Activated CD8-positive, alpha-beta memory T cell treated with anti-CD3 and anti-CD28 coated beads for 36 hours (primary cell): ENCODE data around the gene LDHB. TPM values are rescaled to one million over a fixed set of nuclear protein-coding genes. Genes with fewer than 3 reads are reported as not detected.
"Not testable (repeated sequence)": the region's sequence is repeated elsewhere in the genome, so short reads cannot be mapped to it uniquely, and the experiment has no call there.

Experiments used
- CTCF ChIA-PET: fragments of 350-600 bp; sonication (Branson Sonifier 250); formaldehyde crosslinking; loops from one replicate; lab custom pipeline; 2021; ENCODE audit warnings: antibody characterized with exemption; lab: Charles Lee
- POLR2A ChIA-PET: fragments of 350-600 bp; sonication (Branson Sonifier 250); formaldehyde crosslinking; loops from one replicate; lab custom pipeline; 2021; ENCODE audit warnings: antibody characterized with exemption; lab: Charles Lee
- total RNA-seq, 2 experiments: library from RNA; stranded (reverse); gene quantifications; one replicate each; pipeline ENCODE4 v1.2.3, GENCODE V29; 2021

The LDHB gene
- total RNA-seq, 2 experiments from 2014 or later, result 1,753 to 1,754 TPM

DNA sequence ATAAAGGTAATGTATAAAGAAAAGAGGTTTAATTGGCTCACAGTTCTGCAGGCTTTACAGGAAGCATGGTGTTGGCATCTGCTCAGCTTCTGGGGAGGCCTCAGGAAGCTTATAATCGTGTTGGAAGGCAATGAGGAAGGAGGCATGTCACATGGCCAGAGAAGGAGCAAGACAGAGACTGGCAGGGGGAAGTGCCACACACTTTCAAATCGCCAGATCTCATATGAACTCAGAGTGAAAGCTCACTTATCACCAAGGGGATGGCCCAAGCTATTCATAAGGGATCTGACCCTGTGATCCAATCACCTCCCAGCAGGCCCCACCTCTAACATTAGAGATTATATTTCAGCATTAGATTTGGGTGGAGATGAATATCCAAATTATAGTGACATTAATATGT, 26.3 kb downstream of the LDHB start:
- POLR2A ChIA-PET, result interaction anchor here (1.0 kb wide), 1 partner anchor 16 kb away, joined by 3 read pairs; no protein-coding TSS in a partner anchor
- CTCF ChIA-PET, result no interaction called here

DNA sequence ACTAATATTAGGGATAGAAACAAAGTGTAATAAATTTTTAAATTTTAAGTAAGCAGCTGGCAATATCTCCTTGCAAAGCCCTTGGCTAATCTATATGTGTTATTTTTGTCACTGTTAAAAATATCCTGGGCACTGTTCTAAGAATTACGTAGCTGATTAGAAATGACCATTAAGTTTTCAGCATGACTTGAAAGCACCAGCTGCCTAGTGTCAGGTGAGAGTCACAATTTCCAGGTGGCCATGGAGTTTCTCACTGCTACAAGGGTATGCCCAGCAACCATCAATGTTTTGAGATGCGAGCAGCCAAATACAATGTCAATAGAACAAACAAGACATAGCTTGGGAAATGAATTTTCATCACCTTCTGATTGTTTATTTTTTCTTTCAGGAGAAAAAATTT, 29.7 kb downstream of the LDHB start:
- POLR2A ChIA-PET, result no interaction called here
- CTCF ChIA-PET, result no interaction called here

DNA sequence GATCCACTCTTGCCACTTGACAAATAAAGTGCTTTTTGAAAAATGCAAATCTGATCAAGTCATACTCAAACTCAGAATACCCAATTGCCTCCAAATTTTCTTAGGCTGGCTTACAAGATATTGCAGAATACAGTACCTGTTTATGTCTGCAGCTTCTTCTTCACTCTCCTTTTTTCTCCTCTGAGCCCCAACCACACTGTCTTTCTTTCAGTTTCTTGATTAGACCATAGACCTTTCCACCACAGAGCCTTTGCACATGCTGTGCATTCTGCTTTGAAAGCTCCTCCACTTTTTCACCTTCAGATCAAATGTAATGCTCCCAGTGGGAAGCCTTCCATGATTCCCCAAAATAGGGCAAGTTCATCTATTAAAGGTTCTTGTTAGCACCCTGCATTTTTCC, 39.1 kb downstream of the LDHB start:
- CTCF ChIA-PET, result no interaction called here
- POLR2A ChIA-PET, result interaction anchor here (1.1 kb wide), 1 partner anchor 39 kb away, joined by 3 read pairs; the partner anchor contains the start of gene LDHB

DNA sequence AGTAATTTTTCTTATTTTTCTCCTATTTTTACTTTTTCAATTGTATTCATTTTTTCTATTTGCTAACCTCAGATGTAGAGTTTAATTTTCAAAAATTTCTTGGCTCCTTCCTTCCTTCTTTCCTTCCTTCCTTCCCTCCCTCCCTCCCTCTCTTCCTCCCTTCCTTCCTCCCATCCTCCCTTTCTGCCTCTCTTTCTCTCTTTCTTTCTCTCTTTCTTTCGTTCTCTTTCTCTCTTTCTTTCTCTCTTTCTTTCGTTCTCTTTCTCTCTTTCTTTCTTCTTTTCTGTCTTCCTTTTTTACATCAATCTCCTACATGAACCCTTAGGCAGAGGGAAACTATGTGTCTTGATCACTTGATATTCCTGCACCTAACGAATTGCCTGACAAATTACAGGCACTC, 40.6 kb downstream of the LDHB start:
- POLR2A ChIA-PET, result no interaction called here
- CTCF ChIA-PET, result no interaction called here

DNA sequence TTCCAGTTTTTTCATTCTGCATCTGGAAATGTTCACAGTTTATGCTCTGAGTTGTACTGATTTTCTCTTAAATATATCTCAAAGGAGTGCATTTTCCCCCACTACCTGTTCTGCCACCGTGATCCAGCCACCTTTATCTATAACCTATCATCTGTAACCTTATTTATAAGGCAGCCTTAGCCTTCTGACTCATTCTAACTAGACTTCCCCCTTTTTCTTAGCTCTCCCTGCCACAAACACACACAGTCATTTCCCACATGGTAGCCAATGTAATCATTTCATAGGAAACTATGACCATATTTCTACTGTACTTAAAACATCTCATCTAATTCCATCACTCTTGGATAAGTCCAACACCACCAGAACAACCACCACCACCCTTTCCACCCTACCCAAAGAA, 42.2 kb downstream of the LDHB start:
- POLR2A ChIA-PET, result interaction anchor here (0.6 to 1.1 kb wide), 2 partner anchors 42 to 53 kb away, joined by 3 to 4 read pairs; partner anchors contain the start of gene LDHB
- CTCF ChIA-PET, result interaction anchor here (0.7 kb wide), 1 partner anchor 56 kb away, joined by 3 read pairs; no protein-coding TSS in a partner anchor

DNA sequence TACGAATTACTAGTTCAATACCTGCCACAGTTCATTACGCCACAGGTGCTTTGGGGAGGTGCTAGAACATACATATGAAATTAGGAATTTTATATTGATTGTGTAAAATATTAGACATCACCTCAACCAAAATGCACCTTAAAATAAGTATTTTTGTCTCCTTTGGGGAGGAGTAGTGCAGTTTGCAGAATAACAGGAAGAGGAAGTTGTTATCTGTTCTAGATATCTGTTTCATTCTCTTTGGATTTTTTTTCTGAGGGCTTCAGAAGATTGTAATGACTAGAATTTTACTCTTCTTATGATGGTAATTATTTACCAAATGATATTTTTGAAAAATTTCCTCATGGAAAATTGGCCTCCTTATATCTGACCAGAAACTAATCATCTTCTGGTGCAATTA, 43.1 kb downstream of the LDHB start:
- CTCF ChIA-PET, result no interaction called here
- POLR2A ChIA-PET, result no interaction called here

DNA sequence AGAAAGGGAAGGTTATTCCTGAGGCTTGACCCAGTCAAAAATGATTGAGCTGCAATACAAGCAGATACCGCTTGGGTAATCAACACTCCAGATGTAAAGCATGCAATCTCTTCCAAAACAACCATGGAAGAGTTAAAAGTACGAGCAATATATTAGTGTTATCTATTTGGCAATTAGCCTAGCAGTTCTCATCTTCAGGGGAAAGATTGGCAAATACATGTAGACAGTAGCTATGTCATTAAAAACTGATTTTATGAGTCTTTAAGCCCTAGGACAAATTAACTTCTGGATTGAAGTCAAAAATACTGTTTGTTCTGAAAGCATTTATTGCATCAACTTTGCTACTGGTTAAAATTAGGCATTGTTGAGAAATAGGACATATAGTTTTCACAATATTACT, 43.7 kb downstream of the LDHB start:
- ChIA-PET POLR2A (no interaction called here), CTCF (interaction anchor here (1.0 kb wide), 1 partner anchor 43 kb away, joined by 4 read pairs; the partner anchor contains the start of gene LDHB)

DNA sequence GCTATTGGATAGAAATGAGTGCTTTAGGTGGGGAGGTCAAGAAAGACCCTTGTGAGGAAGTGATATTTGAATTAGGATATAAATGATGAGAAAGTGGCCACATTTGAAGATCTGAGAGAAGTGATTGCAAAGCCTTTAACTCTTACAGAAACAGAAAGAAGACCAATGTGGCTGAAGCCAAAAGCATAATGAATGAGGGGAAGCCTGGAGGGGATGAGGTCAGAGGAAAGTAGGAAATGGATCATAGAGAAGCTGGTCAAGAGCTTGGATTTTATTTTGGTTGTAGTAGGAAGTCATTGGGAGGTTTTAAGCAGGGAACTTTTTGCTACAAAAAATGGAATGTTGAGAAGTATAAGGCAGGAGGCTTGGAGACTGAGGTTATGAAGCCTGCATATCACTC, 49.4 kb downstream of the LDHB start:
- ChIA-PET POLR2A (no interaction called here), CTCF (no interaction called here)

DNA sequence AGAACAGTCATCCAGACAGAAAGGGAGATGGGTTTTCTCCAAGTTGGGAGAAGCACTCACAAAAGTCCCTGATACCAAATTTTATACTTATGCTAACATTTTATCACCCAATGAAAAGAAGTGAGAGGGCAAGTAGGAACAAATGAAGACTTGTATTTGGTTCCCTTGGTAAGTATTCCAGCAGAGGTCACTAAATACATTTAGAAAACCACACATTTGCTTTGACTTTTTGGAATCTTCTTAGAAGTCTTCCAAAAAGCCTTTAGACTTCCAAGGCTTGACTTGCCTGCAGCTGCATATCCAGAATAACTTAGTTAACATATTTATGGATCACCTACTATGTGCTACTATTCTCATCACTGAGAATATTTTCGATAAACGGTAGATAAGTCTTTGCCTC, 49.9 kb downstream of the LDHB start:
- CTCF ChIA-PET, result no interaction called here
- POLR2A ChIA-PET, result no interaction called here

DNA sequence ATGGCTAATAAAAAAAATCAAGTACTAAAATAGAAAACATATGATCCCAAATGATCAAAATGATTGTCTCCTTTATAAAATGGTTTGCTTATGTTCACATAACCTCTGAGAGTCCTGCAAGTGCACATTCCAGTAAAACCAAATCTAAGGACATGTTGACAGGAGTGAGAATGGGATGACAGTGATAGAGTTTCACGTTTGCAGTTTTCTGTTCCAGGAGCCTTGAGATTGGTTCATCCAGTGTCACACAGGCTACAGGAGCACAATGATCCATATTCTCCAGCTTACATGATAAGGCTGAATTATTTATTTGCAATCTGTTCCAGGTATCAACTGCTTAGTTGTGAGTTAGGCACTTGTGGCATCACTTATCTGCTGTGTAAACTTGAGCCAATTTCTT, 51.5 kb downstream of the LDHB start:
- POLR2A ChIA-PET, result no interaction called here
- CTCF ChIA-PET, result no interaction called here

DNA sequence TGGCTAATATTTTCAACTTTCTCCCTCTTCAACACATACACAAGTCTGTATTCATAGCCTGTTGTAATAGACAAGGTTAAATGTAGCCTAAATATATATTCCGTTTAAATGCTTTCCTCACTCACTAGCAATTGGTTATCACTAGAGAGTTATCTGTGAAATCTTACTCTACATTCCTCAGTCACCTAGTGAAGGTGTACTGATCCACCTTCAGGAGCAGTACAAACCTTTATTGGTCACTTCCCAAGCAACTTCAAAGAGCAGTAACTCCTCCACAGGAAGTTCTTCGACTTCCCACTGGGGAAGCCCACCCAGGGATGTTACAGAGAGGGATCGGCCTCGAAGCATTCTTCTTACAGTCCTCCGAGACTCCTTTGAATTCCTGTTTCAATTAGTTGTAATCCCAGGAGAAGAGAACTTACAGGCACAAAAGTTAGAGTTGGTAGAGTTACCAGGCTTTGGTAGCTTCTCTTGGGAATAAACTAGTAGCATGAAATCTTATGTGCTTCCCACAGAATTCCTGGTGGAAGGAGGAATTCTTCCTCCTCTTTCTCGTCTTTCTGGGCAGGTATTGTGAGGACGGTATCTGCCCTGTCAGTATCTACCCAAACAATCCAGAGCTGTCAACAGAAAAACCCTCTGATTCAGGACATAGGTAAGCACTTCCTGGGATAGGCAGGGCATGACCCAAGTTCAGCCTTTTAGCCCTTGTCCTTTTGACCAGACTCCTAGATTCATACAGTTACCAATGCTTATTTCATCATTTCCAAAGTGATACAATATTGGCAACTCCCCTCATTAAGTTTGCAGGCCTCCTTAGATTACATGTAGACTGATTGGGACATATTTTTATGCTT, 53.2 kb downstream of the LDHB start, which contains the start of gene GYS2:
Gene GYS2 (minus strand): TSS at position 603 of the 857 bp plus-strand sequence. CDS start 255 bp downstream, at position 348.
- POLR2A ChIA-PET, result no interaction called here
- CTCF ChIA-PET, result interaction anchor here (1.1 kb wide), 1 partner anchor 76 kb away, joined by 5 read pairs; no protein-coding TSS in a partner anchor

DNA sequence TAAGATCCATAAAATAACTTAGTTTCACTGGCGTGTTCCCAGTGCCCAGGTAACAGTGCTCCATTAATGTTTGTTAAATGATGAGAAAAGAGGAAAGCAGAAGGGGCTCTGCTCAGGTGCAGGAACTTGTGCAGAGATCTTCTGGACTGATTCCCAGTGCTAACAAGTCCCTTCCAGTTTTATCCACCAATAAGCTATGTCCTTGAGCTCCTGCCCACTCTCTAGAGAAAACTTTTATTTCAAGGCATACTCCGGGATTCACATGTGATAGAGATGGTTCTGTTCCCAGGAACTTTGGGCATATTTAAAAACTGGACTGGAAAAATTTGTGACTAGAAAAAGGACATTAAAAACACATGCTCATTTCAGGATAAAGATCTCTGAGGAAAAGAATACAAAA, 54.9 kb downstream of the LDHB start:
- ChIA-PET POLR2A (no interaction called here), CTCF (no interaction called here)

DNA sequence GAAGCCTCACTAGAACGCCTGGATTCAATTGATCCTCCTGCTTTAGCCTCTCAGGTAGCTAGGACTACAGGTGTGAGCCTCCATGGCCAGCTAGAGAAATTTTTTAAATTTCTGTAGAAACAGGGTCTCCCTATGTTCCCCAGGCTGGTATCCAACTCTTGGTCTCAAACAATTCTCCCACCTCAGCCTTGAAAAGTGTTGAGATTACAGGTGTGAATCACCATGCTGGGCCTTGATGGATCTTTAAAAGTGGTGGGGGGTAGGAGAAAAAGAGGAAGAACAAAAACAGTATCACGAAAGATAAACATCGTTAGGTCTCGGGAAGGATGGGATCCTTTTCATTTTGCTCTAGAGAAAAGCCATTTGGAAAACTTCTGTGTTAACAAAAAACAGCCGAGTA, 57.4 kb downstream of the LDHB start:
- POLR2A ChIA-PET, result no interaction called here
- CTCF ChIA-PET, result no interaction called here

DNA sequence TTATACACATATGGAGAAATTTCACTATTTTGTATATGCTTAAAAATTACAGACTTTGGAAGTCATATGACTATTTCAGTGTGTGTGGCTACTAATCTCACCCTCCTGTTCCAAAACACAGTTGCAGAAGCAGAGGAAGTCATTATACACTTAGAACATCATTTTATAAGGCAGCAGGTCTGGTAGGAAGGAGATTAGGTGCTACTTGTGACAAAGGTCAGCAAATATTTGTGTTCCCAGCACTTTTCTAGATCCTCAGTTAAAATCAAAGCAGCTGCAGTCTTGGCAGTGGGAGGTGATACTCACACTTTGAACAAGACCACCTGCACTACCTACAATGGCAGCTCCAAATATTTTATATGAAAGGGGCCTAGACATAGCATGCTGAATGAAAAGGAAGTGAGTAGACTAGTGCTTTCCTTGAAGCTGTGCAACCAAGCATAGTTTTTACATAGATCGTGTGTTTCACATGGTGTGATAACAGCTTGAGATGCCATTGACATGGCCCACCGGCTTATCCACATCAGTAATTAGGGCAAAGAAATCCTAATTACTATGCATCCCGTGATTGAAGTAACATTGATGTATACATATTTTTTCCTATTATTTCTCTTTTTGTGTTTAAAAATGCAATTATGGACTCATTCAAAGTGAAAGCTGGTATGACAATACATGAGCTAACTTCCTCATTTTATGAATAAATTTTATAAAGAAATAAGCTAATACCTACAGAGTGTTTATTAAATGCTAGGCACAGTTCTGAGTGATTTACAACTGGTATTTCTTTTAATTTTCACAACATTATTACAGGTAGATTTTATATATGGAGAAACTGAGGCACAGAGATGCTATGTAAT, 58.3 kb downstream of the LDHB start:
- ChIA-PET POLR2A (no interaction called here), CTCF (no interaction called here)

DNA sequence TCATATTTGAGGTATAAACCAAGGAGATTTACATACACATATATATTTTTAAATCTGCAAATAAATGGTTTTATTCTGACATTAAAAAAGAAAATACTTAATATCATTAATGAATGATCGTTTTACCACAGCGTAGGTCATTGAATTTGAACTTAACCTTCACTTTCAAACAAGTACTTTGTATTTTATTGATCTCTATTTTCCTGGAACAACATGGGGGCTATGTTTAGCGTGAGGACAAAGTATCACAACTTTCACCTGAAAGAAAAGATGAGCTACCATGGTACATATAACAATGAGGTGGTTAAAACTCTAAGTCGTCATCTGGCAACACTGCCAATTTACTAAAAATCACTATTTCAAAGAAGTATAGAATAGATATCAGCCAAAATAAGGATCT, 59.0 kb downstream of the LDHB start:
- CTCF ChIA-PET, result no interaction called here
- POLR2A ChIA-PET, result no interaction called here

DNA sequence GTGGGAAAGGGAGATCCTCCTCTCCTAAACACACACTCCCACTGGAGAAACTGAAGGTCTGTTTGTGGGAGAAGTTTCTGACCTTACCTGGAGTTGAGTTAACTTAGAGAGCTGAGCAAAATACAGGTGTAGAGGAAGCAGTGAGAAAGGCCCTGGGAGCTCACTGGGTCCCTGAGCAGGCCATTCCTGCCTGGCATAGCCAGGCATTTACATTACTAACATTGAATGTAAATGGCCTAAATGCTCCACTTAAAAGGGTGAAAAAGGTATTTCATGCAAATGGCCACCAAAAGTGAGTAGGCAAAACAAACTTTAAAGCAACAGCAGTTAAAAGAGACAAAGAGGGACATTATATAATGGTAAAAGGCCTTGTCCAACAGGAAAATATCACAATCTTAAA, 62.3 kb downstream of the LDHB start:
- POLR2A ChIA-PET, CTCF ChIA-PET: not testable (repeated sequence)

DNA sequence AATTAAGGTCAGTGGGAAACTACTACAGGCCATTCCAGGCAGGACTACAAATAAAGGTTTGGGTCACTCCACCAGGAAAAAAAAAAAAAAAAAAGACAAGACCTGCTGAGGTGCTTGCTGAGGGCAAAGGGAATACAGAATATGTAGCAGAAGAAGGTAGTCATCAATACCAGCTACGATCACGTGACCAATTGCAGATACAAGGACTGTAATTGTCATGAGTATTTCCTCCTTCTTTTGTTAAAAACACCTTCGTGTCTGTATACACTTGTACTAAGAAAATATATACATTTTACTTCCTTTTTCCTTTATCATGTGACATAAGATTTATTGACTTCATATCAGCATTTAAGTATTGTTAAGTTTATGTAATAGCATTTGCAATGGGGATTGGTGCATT, 72.2 kb downstream of the LDHB start:
- CTCF ChIA-PET, result no interaction called here
- POLR2A ChIA-PET, result no interaction called here
